ENCODE measurements around the gene C9orf57.

GRCh38 chr9:72013292-72013760 lies 47.1 kb downstream of the C9orf57 start:
- TF ChIP-seq CTCF (IDR thresholded peaks at IDR 0.05) (no peak), POLR2A (IDR thresholded peaks at IDR 0.05) (no peak), EP300 (IDR thresholded peaks at IDR 0.05) (no peak)
